ENCODE measurements around the gene CFL2. TPM values are rescaled to one million over a fixed set of nuclear protein-coding genes. Genes with fewer than 3 reads are reported as not detected.
A peak's percentile ranks its signal among the peaks of the same experiment; 100 is the strongest.
"Not testable (repeated sequence)": the region's sequence is repeated elsewhere in the genome, so short reads cannot be mapped to it uniquely, and the experiment has no call there.

The CFL2 gene
- total and polyA plus RNA-seq, 7 experiments from 2014 or later: 3.6 to 34.2 (median 10.4) TPM

DNA sequence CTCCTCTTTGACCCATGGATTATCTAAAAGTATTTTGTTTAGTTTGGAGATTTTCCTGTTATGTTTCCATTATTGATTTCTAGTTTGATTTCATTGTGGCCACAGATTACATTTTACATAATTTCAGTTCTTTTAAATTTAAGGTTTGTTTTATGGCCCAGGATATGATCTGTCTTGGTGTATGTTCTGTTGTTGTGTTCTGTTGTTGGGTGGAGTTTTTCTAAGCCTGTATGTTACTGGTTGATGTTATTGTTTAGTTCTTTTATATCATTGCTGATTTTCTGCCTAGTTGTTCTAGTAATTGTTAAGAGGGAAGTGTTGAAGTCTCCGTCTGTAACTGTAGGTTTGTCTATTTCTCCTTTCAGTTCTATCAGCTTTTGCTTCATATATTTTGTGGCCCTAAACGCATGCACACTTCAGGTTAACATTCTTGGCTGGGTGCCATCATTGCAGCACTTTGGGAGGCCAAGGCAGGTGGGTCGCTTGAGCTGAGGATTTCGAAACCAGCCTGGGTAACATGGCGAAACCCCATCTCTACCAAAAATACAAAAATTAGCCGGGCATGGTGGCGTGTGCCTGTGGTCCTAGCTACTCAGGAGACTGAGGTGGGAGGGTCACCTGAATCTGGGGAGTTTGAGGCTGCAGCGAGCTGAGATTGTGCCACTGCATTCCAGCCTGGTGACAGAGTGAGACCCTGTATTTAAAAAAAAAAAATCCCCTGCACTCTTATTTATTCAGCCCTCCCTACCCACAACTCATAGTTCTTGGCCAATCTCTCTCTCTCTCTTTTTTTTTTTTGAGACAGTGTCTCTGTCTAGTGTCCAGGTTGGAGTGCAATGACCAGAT, 28.1 kb upstream of the CFL2 start:
- peaks cover 0 to 23% (median 16%) of the 10 kb centered on the region in 7 donors for H3K4me1 Mint-ChIP-seq
- no peak overlapping the region for H3K27ac ChIP-seq (ENCODE audit: low read depth, low read length)
- no peaks in the 10 kb centered on the region for H3K27me3 ChIP-seq (ENCODE audit: control insufficient read depth in 2 of 2, insufficient read depth in 2 of 2, low read length in 2 of 2)
- ChIA-PET POLR2A (interaction anchor here (0.7 kb wide), 1 partner anchor 35 kb away, joined by 3 read pairs; no protein-coding TSS in a partner anchor), CTCF (no interaction called here)
- H3K9me3 Mint-ChIP-seq: peaks cover 0 to 3% (median 0%) of the 10 kb centered on the region in 11 donors
- H3K36me3 Mint-ChIP-seq: peaks cover 0 to 9% (median 2%) of the 10 kb centered on the region in 5 donors
- no peaks in the 10 kb centered on the region for H3K9me3 ChIP-seq (ENCODE audit: control insufficient read depth in 2 of 3, low read length in 3 of 3)
- DNase-seq (no peak), ATAC-seq (no peak)
- H3K27me3 Mint-ChIP-seq: peaks cover 0 to 11% (median 0%) of the 10 kb centered on the region in 5 donors
- H3K4me1 ChIP-seq (ENCODE audit: control insufficient read depth in 2 of 2, insufficient read depth in 2 of 2, low read length in 2 of 2): peaks cover 0 to 5% of the 10 kb centered on the region in 2 donors
- H3K27ac Mint-ChIP-seq: peak overlapping the region in 2 of 9 donors; percentile 13 to 22
- H3K36me3 ChIP-seq (ENCODE audit: control insufficient read depth in 2 of 3, insufficient read depth in 3 of 3, low read length in 3 of 3): no peaks in the 10 kb centered on the region
- intact Hi-C loops (cut with micrococcal nuclease): no loop called here
- no peak overlapping the region for H3K4me3 ChIP-seq (ENCODE audit: low read length)
- H3K4me3 Mint-ChIP-seq: peak overlapping the region in 2 of 10 donors; percentile 17 to 23

DNA sequence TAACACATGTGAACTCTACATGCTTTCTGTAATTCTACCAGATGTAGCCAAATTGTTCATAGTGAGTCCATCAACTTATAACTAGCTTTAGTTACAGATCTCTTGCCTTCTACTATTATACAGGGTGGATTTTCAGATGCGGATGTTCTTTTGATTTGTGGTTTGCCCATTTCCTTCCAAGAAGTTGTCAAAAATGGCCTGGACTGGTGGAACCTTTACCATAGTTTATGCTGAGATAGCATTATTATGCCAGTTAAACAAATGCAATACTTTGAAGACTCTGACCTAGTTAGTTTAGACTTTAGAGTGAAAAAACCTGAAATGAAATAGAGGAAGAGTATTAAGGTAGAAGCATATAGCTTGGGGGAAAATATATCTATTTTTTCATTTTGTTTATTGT, 27.4 kb upstream of the CFL2 start:
- peaks cover 0 to 3% (median 0%) of the 10 kb centered on the region in 11 donors for H3K9me3 Mint-ChIP-seq
- CTCF ChIA-PET: interaction anchor here (0.7 kb wide), 1 partner anchor 190 kb away, joined by 3 read pairs; no protein-coding TSS in a partner anchor
- peaks cover 0 to 16% (median 0%) of the 10 kb centered on the region in 5 donors for H3K27me3 Mint-ChIP-seq
- Histone ChIP-seq H3K27me3 (ENCODE audit: control insufficient read depth in 2 of 2, insufficient read depth in 2 of 2, low read length in 2 of 2) (no peaks in the 10 kb centered on the region), H3K4me1 (ENCODE audit: control insufficient read depth in 2 of 2, insufficient read depth in 2 of 2, low read length in 2 of 2) (peaks cover 0 to 5% of the 10 kb centered on the region in 2 donors), H3K4me3 (ENCODE audit: low read length) (no peak overlapping the region), H3K9me3 (ENCODE audit: control insufficient read depth in 2 of 3, low read length in 3 of 3) (no peaks in the 10 kb centered on the region), H3K36me3 (ENCODE audit: control insufficient read depth in 2 of 3, insufficient read depth in 3 of 3, low read length in 3 of 3) (no peaks in the 10 kb centered on the region), H3K27ac (ENCODE audit: low read depth, low read length) (no peak overlapping the region)
- peak; percentile 55 for ATAC-seq
- intact Hi-C loops (cut with micrococcal nuclease): no loop called here
- H3K36me3 Mint-ChIP-seq: peaks cover 0 to 9% (median 2%) of the 10 kb centered on the region in 5 donors
- H3K4me1 Mint-ChIP-seq: peaks cover 0 to 23% (median 16%) of the 10 kb centered on the region in 7 donors
- POLR2A ChIA-PET: interaction anchor here (0.7 kb wide), 2 partner anchors 26 to 34 kb away, joined by 3 to 4 read pairs; no protein-coding TSS in a partner anchor
- DNase-seq: peak in 4 of 9 donors; percentile 4 to 25 (median 6)
- H3K27ac Mint-ChIP-seq: peak overlapping the region in 1 of 9 donors; percentile 13
- H3K4me3 Mint-ChIP-seq: peak overlapping the region in 5 of 10 donors; percentile 0 to 46 (median 30)

DNA sequence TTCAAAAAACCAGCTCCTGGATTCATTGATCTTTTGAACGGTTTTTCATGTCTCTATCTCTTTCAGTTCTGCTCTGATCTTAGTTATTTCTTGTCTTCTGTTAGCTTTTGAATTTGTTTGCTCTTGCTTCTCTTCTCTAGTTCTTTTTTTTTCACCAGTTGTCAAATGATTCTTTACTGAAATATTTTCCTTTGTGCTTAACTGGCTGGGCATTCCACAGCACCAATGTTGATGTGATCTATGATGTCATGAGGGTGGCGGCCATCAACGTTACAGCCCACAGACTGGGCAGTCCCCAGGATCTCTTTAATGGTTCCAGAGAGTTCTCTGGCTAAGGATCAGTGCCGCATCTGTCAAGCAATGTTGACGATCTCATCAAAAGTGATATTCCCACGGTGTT, 25.7 kb upstream of the CFL2 start:
- H3K27me3 ChIP-seq (ENCODE audit: control insufficient read depth in 2 of 2, insufficient read depth in 2 of 2, low read length in 2 of 2); intact Hi-C loops (cut with micrococcal nuclease); H3K9me3 Mint-ChIP-seq; H3K4me3 ChIP-seq (ENCODE audit: low read length); H3K36me3 ChIP-seq (ENCODE audit: control insufficient read depth in 2 of 3, insufficient read depth in 3 of 3, low read length in 3 of 3); H3K27ac Mint-ChIP-seq; H3K27ac ChIP-seq (ENCODE audit: low read depth, low read length); DNase-seq; POLR2A ChIA-PET; H3K4me1 ChIP-seq (ENCODE audit: control insufficient read depth in 2 of 2, insufficient read depth in 2 of 2, low read length in 2 of 2); H3K4me3 Mint-ChIP-seq; CTCF ChIA-PET; H3K9me3 ChIP-seq (ENCODE audit: control insufficient read depth in 2 of 3, low read length in 3 of 3); ATAC-seq; H3K36me3 Mint-ChIP-seq: not testable (repeated sequence)
- H3K4me1 Mint-ChIP-seq: peaks cover 0 to 23% (median 16%) of the 10 kb centered on the region in 7 donors
- H3K27me3 Mint-ChIP-seq: peaks cover 0 to 16% (median 0%) of the 10 kb centered on the region in 5 donors

DNA sequence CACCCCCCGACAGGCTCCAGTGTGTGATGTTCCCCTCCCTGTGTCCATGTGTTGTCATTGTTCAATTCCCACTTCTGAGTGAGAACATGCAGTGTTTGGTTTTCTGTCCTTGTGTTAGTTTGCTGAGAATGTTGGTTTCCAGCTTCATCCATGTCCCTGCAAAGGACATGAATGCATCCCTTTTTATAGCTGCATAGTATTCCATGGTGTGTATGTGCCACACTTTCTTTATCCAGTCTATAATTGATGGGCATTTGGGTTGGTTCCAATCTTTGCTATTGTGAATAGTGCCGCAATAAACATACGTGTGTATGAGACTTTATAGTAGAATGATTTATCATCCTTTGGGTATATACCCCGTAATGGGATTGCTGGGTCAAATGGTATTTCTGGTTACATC, 22.7 kb upstream of the CFL2 start:
- H3K36me3 ChIP-seq (ENCODE audit: control insufficient read depth in 2 of 3, insufficient read depth in 3 of 3, low read length in 3 of 3); H3K9me3 ChIP-seq (ENCODE audit: control insufficient read depth in 2 of 3, low read length in 3 of 3); H3K27me3 ChIP-seq (ENCODE audit: control insufficient read depth in 2 of 2, insufficient read depth in 2 of 2, low read length in 2 of 2); H3K4me3 Mint-ChIP-seq; H3K36me3 Mint-ChIP-seq; H3K4me3 ChIP-seq (ENCODE audit: low read length); ATAC-seq; intact Hi-C loops (cut with micrococcal nuclease); H3K27ac Mint-ChIP-seq; H3K4me1 ChIP-seq (ENCODE audit: control insufficient read depth in 2 of 2, insufficient read depth in 2 of 2, low read length in 2 of 2); POLR2A ChIA-PET; H3K27ac ChIP-seq (ENCODE audit: low read depth, low read length); H3K4me1 Mint-ChIP-seq; H3K9me3 Mint-ChIP-seq; DNase-seq; CTCF ChIA-PET: not testable (repeated sequence)
- peaks cover 0 to 19% (median 3%) of the 10 kb centered on the region in 5 donors for H3K27me3 Mint-ChIP-seq

GRCh38 chr14:34733245-34733644, 18.9 kb upstream of the CFL2 start:
- no peaks in the 10 kb centered on the region for H3K36me3 ChIP-seq (ENCODE audit: control insufficient read depth in 2 of 3, insufficient read depth in 3 of 3, low read length in 3 of 3)
- peaks cover 0 to 5% (median 0%) of the 10 kb centered on the region in 11 donors for H3K9me3 Mint-ChIP-seq
- H3K4me3 ChIP-seq (ENCODE audit: low read length): no peak overlapping the region
- no peaks in the 10 kb centered on the region for H3K4me1 ChIP-seq (ENCODE audit: control insufficient read depth in 2 of 2, insufficient read depth in 2 of 2, low read length in 2 of 2)
- no peaks in the 10 kb centered on the region for H3K27me3 ChIP-seq (ENCODE audit: control insufficient read depth in 2 of 2, insufficient read depth in 2 of 2, low read length in 2 of 2)
- H3K27me3 Mint-ChIP-seq: peaks cover 0 to 19% (median 3%) of the 10 kb centered on the region in 5 donors
- H3K27ac Mint-ChIP-seq: no peak overlapping the region
- ChIA-PET CTCF (interaction anchor here (0.8 to 1.4 kb wide), 2 partner anchors 11 to 12 kb away, joined by 3 to 4 read pairs; no protein-coding TSS in a partner anchor), POLR2A (no interaction called here)
- H3K4me1 Mint-ChIP-seq: no peaks in the 10 kb centered on the region
- no peaks in the 10 kb centered on the region for H3K36me3 Mint-ChIP-seq
- no peak for ATAC-seq
- H3K9me3 ChIP-seq (ENCODE audit: control insufficient read depth in 2 of 3, low read length in 3 of 3): no peaks in the 10 kb centered on the region
- intact Hi-C loops (cut with micrococcal nuclease): no loop called here
- no peak overlapping the region for H3K4me3 Mint-ChIP-seq
- no peak for DNase-seq
- H3K27ac ChIP-seq (ENCODE audit: low read depth, low read length): no peak overlapping the region

GRCh38 chr14:34732802-34733201, 18.4 kb upstream of the CFL2 start:
- no peaks in the 10 kb centered on the region for H3K36me3 Mint-ChIP-seq
- peaks cover 0 to 5% (median 0%) of the 10 kb centered on the region in 11 donors for H3K9me3 Mint-ChIP-seq
- no peaks in the 10 kb centered on the region for H3K27me3 ChIP-seq (ENCODE audit: control insufficient read depth in 2 of 2, insufficient read depth in 2 of 2, low read length in 2 of 2)
- H3K9me3 ChIP-seq (ENCODE audit: control insufficient read depth in 2 of 3, low read length in 3 of 3): no peaks in the 10 kb centered on the region
- H3K4me1 ChIP-seq (ENCODE audit: control insufficient read depth in 2 of 2, insufficient read depth in 2 of 2, low read length in 2 of 2): no peaks in the 10 kb centered on the region
- ATAC-seq (no peak), DNase-seq (no peak)
- H3K4me3 ChIP-seq (ENCODE audit: low read length): no peak overlapping the region
- H3K36me3 ChIP-seq (ENCODE audit: control insufficient read depth in 2 of 3, insufficient read depth in 3 of 3, low read length in 3 of 3): no peaks in the 10 kb centered on the region
- intact Hi-C loops (cut with micrococcal nuclease): no loop called here
- H3K27me3 Mint-ChIP-seq: peaks cover 0 to 19% (median 3%) of the 10 kb centered on the region in 5 donors
- POLR2A ChIA-PET: no interaction called here
- no peak overlapping the region for H3K27ac ChIP-seq (ENCODE audit: low read depth, low read length)
- no peak overlapping the region for H3K4me3 Mint-ChIP-seq
- CTCF ChIA-PET: interaction anchor here (0.8 to 1.4 kb wide), 2 partner anchors 10 to 12 kb away, joined by 3 to 4 read pairs; no protein-coding TSS in a partner anchor
- H3K27ac Mint-ChIP-seq: no peak overlapping the region
- H3K4me1 Mint-ChIP-seq: no peaks in the 10 kb centered on the region

Measured in naive thymus-derived CD4-positive, alpha-beta T cell (primary cell).